Activated CD8-positive, alpha-beta memory T cell treated with anti-CD3 and anti-CD28 coated beads, Interleukin-2, amount 50 U/mL, for 48 hours (primary cell): ENCODE data around the gene PTPRD.

Experiments used
- DNase-seq: peaks from one replicate; pipeline ENCODE4 v3.0.0-alpha.2; 2020

PTPRD gene

DNA sequence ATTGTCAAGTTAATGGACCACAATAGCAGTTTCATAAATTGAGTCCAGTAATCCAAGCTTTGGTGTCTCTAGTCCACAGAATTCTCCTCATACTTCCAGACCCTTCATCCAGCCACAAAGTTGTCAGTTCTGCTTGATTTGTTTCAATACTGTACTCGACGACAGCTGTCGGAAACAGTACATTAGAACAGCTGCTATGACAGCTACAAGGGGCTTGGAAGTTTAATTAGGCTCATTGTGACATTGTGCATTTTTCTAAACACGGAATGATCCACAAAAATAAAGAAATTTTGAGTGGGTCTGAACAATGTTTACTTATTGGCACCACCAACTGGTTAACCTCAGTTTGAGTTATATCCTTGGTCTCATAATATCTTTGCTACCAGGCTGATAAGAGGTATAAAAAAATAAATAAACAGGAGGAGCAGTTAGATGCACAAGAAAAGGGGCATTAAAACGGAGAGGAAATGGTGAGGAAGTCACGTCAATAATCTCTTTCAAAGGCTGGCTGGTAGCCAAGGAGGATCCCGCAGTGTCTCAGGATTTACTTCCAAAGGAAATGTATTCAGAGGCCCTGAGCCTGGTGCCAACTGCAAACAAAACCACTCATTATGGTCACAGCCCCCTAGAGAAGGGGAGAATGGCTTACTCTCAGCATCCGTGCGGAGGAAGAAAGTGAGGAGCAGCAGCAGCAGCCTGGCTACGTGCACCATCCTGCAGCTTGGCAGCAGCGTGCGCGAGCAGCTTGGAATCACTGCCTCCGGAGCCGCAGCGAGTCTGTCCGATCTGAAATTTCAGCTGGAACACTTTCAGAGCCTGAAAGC is 1879.5 kb downstream of the PTPRD start:
- no peak for DNase-seq

GRCh38 chr9:8732367-8733075 is 1880.3 kb downstream of the PTPRD start:
- DNase-seq = no peak

DNA sequence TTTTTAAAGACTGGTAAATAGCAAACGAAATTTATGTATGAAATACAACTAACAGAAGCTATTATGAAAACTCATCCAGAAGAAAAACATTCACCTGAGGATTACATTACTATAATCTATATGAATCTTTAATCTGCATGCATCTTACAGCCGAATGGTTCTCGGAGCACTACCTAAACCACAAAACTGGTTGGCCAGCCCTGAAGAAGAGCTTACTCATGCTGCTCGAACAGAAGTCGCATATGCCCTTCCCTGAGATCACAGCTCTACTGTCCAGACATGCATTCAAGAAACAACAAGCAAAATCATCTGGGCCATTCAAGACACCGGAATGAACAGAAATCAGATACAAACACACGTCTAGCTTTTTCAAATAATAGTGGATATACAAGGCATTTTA is 1882.2 kb downstream of the PTPRD start:
- no peak for DNase-seq

DNA sequence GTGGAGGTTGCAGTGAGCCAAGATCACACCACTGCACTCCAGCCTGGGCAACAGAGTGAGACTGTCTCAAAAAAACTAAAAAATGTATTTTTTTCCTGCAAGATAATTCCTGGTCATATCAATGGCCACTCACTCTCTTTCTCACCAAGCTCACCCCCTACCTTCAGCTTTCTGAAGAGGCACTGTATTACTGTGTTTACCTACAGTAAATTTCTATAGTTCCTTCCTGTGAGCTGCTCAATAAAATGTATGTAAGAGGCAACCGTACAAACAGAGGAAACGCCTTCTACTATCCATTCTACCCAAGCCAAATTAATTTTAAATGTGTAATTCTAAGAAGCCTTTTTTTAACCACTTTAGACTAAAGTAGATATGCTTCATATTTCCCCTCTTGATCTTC is 1883.9 kb downstream of the PTPRD start:
- DNase-seq = no peak

GRCh38 chr9:8727191-8727590 is 1885.6 kb downstream of the PTPRD start:
- no peak for DNase-seq

GRCh38 chr9:8726692-8727091 is 1886.1 kb downstream of the PTPRD start:
- no peak for DNase-seq

GRCh38 chr9:8725635-8726034 is 1887.2 kb downstream of the PTPRD start:
- DNase-seq = no peak

DNA sequence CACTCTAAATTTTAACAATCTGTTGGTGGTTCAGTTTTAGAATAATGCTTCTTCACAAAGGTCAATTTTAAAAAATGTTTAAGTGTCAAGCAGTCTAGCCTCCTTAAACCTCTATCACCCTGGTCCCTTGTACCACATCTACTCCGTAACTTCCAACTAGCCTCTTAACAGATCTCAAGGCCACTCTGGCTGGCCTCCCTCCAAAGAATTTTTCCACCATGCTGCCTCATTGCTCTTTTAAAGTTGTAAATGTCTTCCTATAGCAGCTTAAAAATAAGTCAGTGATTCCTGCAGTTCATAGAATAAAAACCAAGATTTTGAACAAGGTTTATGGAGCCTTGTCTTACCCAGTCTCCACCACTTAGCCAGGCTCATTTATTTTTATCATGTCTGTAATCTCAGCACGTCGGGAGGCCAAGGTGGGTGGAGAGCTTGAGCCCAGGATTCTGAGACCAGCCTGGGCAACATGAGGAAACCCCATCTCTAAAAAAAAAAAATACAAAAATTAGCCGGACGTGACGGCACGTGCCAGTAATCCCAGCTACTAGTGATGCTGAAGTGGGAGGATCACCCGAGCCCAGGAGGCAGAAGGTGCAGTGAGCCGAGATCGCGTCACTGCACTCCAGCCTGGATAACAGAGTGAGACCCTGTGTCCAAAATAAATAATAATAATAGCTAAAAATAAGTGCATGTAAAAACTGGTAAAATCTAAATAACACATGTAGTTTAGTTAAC is 1888.4 kb downstream of the PTPRD start:
- no peak for DNase-seq

DNA sequence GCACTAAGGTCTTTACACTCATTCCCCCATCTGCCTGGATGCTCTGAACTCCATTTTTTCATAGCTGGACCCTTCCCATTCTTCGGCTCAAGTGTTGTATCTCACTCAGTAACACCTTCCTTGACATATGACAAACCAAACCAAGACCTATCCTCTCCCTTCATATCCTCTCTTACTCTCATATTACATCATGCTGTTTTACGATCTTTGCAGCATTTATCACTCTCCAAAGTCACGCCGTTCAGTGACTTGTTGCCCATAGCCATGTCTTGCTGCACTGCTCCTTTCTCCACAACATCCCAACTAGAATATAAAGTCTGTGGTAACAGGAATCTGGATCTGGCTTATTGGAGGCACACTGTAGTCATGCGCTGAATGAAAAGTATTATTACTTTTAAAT is 1889.6 kb downstream of the PTPRD start:
- no peak for DNase-seq

GRCh38 chr9:8719833-8720486 is 1892.8 kb downstream of the PTPRD start:
- DNase-seq = no peak

GRCh38 chr9:8718121-8718725 is 1894.6 kb downstream of the PTPRD start:
- DNase-seq = no peak

DNA sequence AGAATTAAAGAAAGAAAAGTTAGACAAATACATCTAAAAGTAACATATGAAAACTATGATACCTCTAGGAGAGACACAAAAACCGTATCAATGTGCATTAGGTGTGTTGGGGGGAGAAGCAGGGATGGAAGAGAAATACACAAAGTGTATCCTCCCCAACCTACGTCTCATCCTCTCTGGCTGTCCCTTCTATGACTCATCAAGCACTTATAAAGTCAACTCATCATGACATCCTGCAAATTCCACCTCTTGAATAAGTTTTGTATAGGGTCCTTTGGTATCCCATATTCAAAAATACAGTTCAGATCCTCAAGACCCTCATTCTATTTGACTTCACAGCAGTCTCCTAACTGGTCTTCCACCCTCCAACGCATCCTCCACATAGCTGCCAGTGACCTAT is 1895.7 kb downstream of the PTPRD start:
- DNase-seq = no peak

DNA sequence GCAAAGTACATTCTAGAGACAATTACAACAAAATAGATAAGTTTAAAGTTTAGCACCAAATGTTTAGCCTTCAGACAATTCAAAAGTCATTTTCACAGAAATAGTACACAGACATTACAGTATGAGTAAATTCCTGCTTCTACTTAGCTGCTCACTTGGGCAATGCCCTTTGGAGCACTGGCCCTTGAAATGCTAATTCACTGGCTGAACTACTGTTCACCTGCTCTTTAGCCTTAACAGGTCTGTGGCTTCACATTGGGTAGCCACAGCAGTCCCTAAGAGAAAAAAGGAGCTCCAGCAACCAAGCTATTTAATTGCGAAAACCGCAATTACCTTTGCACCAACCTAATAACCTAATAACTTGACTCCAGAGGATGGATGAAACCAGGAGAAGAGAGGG is 1897.0 kb downstream of the PTPRD start:
- no peak for DNase-seq

DNA sequence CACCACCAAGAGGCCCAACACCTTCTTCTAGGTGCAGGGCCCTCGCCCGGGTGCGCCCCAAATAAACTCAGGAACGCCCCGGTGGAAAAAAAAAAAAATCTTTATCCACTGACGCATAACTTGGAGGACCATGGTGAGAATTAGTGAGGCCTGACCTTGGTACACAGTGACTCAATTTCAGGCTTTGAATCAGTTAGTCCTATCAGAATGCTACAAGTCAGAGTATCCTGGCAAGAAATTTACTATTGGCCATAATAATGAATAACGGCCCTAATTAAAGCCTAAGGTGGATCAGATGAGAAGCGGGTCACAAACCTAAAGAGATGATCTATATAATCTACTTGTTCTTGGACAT is 1899.0 kb downstream of the PTPRD start:
- no peak for DNase-seq

DNA sequence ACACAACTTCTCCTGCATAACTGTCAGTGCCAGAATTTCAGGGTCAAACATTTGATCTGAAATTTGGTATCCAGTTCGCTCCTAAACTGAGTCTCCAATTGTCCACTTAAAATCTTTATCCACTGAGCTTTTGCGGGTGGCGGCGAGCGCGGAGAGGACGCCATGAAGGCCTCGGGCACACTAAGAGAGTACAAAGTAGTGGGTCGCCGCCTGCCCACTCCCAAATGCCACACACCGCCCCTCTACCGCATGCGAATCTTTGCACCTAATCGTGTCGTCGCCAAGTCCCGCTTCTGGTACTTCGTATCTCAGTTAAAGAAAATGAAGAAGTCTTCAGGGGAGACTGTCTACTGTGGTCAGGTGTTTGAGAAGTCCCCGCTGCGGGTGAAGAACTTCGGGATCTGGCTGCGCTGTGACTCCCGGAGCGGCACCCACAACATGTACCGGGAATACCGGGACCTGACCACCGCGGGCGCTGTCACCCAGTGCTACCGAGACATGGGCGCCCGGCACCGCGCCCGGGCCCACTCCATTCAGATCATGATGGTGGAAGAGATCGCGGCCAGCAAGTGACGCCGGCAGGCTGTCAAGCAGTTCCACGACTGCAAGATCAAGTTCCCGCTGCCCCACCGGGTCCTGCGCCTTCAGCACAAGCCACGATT is 1899.5 kb downstream of the PTPRD start:
- DNase-seq = no peak

DNA sequence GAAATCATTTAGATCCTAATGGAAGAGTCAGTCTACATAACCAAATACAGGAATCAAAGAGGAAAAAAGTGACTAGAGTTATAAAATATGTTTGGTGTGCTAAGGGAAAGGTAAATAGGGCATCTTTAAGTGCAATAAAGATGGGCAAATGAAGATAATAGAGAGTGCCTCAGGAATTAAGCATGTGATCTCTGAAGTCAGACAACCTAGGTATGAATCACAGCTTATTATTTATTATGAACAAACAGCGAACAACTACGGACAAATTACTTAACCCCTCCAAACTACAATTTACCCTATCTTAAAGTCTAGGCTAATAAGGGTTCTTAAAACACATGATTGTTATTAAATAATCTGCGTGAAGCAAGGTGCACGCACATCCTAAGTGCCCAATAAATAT is 1903.1 kb downstream of the PTPRD start:
- no peak for DNase-seq

DNA sequence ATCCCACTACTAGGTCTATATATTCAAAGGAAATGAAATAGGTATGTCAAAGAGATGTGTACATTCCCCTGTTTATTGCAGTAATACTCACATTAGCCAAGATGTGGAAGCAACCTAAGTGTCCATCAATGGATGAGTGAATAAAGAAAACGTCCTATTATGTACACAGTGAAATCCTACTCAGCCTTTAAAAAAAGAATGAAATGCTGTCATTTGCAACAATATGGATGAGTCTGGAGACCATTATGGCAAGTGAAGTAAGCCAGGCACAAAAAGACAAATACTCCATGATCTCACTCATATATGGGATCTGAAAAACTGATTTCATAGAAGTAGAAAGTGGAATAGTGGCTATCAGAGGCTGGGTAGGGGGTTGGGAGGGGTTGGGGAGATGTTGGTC is 1904.1 kb downstream of the PTPRD start:
- DNase-seq = no peak

- no peak for DNase-seq
These were observed 1905.8 kb downstream of the PTPRD start for GRCh38 chr9:8706998-8707397.

DNA sequence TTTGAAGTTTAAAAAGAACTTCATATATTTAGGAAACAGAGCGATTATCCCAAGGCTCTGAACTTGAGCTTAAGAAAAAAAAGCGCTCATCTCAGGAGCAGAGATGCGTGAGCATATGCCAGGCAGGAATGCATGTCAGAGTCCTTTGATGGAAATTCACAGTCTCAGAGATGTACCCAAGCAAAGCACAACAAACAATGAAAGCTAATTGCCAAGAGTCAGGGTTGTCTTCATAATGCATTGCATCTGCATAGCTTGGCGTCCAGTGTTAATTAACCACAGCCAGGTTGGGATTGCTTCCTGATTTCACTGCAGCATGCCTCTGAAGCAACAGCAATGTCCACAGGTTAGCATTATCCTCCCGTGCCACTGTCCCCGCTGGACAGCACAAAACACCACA is 1906.3 kb downstream of the PTPRD start:
- no peak for DNase-seq

DNA sequence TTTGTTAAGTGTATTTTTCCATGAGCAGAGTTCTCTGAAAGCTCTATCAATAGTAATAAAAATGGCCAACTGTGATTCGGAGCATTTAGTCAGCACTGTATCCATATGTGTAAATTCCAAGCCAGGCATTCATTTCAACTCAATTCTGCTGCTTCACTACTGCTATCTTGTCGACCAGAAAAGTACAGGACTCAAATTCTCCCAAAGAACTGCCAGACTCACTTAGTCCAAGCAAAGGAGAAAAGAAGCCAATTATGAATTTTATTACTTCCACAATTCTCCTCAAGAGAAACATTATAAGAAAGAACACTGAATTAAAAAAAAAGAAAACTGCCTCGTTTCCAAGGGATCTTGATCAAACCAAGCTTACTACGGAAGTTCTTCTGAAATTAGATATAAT is 1906.9 kb downstream of the PTPRD start:
- no peak for DNase-seq

- DNase-seq = no peak
These were observed 1908.9 kb downstream of the PTPRD start for GRCh38 chr9:8703904-8704303.

DNA sequence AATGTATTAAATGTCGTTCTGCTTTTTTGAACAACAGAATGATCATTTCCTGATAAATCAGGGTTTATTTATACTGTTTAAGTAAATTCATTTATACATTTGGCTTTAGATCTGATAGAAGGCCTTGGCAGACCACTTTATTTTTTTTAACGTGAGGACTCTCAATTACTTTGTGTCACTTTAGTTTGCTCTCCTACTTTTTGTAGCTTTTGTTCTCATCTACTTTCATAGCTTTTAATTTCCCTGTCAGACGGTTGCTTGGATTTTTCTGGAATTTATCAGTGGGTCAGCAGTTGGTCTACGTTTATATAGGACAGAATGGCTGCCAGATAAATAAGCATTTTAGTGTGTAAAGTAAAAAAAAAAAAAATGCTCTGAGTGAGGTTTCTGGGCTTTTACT is 1910.9 kb downstream of the PTPRD start:
- DNase-seq = no peak
